Glutamatergic neuron (in vitro differentiated cells): ENCODE measurements around the gene CHKA. TPM values are rescaled to one million over a fixed set of nuclear protein-coding genes. Genes with fewer than 3 reads are reported as not detected.
A peak's percentile ranks its signal among the peaks of the same experiment; 100 is the strongest.

Experiments used
- DNase-seq: peaks from one replicate; pipeline ENCODE4 v3.0.0; 2022
- H3K27ac Mint-ChIP-seq: one replicate; pipeline ENCODE4 v1.8.0; 2020; ENCODE audit warnings: mild to moderate bottlenecking, mixed read lengths, inconsistent platforms; ENCODE audit not compliant: unreplicated experiment
- H3K27me3 Mint-ChIP-seq: one replicate; pipeline ENCODE4 v1.8.0; 2020; ENCODE audit warnings: mild to moderate bottlenecking, moderate library complexity, mixed read lengths, inconsistent platforms; ENCODE audit not compliant: unreplicated experiment
- H3K36me3 Mint-ChIP-seq: one replicate; pipeline ENCODE4 v1.8.0; 2020; ENCODE audit warnings: mild to moderate bottlenecking, mixed read lengths, inconsistent platforms; ENCODE audit not compliant: unreplicated experiment
- H3K4me1 Mint-ChIP-seq: one replicate; pipeline ENCODE4 v1.8.0; 2020; ENCODE audit warnings: mild to moderate bottlenecking, low read depth, mixed read lengths, inconsistent platforms; ENCODE audit not compliant: unreplicated experiment
- H3K4me3 Mint-ChIP-seq: one replicate; pipeline ENCODE4 v1.8.0; 2020; ENCODE audit warnings: mild to moderate bottlenecking, mixed read lengths, inconsistent platforms; ENCODE audit not compliant: unreplicated experiment
- H3K9me3 Mint-ChIP-seq: one replicate; pipeline ENCODE4 v1.8.0; 2020; ENCODE audit warnings: mild to moderate bottlenecking, moderate library complexity, mixed read lengths, inconsistent platforms; ENCODE audit not compliant: unreplicated experiment
- CTCF ChIP-seq: fragments of 200-600 bp; sonication (generic); IDR thresholded peaks from one replicate; pipeline ENCODE4 v1.5.0; 2021; ENCODE audit not compliant: partially characterized antibody, unreplicated experiment
- total RNA-seq: library from RNA; stranded (reverse); fragmentation: NEBNext Ultra II Directional; extraction: Animal tissue kit (Norgen Biotek cat#: 25700); gene quantifications from one replicate; pipeline ENCODE4 v1.2.1, GENCODE V29; 2021; ENCODE audit not compliant: unreplicated experiment

Gene CHKA
- total RNA-seq, 1 donor from 2014 or later = 74.1 TPM

DNA sequence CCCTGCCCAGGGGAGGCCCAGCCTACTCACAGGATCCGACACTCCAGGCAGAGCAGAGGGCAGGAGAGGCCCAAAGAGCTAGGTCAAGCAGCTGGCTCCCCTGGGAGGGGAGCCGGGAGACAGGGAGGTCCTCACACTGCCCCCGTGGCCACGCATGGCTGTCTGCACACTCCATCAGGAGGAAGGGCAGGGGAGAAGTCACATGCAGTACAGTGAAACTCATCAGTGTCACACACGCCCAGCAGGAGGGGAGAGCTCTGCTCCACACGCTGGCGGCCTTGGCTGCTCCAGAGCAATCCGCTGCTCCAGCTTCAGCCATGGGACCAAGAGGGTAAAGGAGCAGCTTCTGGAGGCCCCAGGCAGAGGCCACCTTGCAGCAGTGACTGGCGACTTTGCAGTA lies 68.1 kb downstream of the CHKA start:
- peak overlapping the region; percentile 33 for H3K27ac Mint-ChIP-seq
- H3K4me1 Mint-ChIP-seq = peaks cover 18% of the 10 kb centered on the region
- no peak for DNase-seq
- H3K36me3 Mint-ChIP-seq = peaks cover 4% of the 10 kb centered on the region
- H3K4me3 Mint-ChIP-seq = no peak overlapping the region
- peaks cover 7% of the 10 kb centered on the region for H3K9me3 Mint-ChIP-seq
- no peak for TF ChIP-seq CTCF
- H3K27me3 Mint-ChIP-seq = peaks cover 2% of the 10 kb centered on the region

- no peak for DNase-seq
- Mint-ChIP-seq H3K27me3 (peaks cover 2% of the 10 kb centered on the region), H3K4me1 (peaks cover 18% of the 10 kb centered on the region), H3K36me3 (peaks cover 4% of the 10 kb centered on the region), H3K4me3 (no peak overlapping the region), H3K9me3 (peaks cover 7% of the 10 kb centered on the region), H3K27ac (peak overlapping the region; percentile 59)
- no peak for TF ChIP-seq CTCF
Measured at GRCh38 chr11:68052137-68052873, 68.9 kb downstream of the CHKA start.

DNA sequence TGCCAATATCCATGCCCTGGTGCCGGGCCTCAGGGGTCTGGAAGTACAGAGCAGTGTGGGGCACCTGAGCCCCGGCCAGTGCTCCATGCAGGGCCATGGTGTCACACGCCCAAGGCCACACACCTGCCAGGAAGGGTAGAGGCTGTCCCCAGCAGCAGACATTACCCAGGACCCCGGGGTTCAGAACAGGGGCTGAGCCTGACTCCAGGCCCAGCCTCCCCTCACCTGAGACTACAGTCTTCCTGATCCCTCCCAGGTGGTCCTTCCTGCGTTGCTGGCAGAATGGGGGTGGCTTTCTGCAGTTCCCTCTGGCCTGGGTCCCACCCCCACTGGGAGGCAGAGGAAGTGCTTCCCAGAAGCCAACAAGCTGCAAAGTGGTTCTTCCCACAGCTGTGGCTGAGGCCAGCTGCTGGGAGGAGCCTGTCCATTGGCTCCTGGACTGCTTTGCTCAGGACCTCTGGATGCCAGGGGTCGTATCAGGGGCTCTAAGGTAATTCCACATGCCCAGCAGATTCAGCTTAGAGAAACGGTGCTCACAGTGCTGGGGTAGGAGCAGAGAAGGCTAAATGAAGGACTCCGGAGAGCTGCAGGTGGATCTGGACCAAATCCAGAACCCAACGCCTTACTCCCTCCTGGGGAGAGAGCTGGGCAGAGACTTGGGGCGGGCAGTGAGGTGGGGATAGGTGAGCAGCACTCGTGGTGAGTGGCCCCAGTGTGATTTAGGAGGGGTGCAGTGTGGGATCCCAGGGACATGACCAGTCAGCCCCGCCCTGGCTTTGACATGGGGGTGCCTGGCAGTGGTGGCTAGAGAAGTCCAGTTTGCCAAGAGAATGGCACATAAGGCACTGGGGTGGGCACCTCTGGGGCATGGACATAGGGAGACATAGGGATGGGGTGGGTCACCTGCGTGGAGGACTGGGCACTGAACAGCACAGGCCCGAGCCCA lies 69.7 kb downstream of the CHKA start:
- H3K4me3 Mint-ChIP-seq = no peak overlapping the region
- H3K27me3 Mint-ChIP-seq = peaks cover 2% of the 10 kb centered on the region
- H3K9me3 Mint-ChIP-seq = peaks cover 8% of the 10 kb centered on the region
- H3K36me3 Mint-ChIP-seq = peaks cover 4% of the 10 kb centered on the region
- DNase-seq = no peak
- H3K27ac Mint-ChIP-seq = peak overlapping the region; percentile 59
- H3K4me1 Mint-ChIP-seq = peaks cover 18% of the 10 kb centered on the region
- TF ChIP-seq CTCF = no peak

DNA sequence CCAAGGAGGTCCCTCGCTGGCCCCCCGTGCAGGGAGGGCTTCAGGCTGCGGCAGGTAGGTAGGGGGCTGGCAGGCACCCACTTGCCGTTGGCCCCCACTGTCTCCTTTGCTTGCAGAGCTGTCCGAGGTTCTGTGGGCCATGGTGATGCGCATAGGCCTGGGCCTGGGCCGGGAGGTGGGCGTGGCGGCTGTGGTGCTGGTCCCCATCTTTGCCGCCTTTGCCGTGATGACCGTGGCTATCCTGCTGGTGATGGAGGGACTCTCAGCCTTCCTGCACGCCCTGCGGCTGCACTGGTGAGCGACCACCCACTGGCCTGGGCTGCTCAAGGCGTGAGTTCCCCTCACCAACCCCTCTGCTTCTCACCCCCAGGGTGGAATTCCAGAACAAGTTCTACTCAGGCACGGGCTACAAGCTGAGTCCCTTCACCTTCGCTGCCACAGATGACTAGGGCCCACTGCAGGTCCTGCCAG lies 70.8 kb downstream of the CHKA start:
- no peak for DNase-seq
- H3K4me1 Mint-ChIP-seq = peaks cover 18% of the 10 kb centered on the region
- peaks cover 2% of the 10 kb centered on the region for H3K27me3 Mint-ChIP-seq
- no peak for TF ChIP-seq CTCF
- H3K9me3 Mint-ChIP-seq = peaks cover 8% of the 10 kb centered on the region
- H3K4me3 Mint-ChIP-seq = no peak overlapping the region
- no peaks in the 10 kb centered on the region for H3K36me3 Mint-ChIP-seq
- no peak overlapping the region for H3K27ac Mint-ChIP-seq
